RKO (cell line): ENCODE data around the gene RTKN2.
A peak's percentile ranks its signal among the peaks of the same experiment; 100 is the strongest.
"Not testable (repeated sequence)": the region's sequence is repeated elsewhere in the genome, so short reads cannot be mapped to it uniquely, and the experiment has no call there.

ENCODE experiments used
- DNase-seq: peaks from one replicate; pipeline ENCODE4 v3.0.0-alpha.2; 2016; ENCODE audit warnings: low spot score

RTKN2 gene

DNA sequence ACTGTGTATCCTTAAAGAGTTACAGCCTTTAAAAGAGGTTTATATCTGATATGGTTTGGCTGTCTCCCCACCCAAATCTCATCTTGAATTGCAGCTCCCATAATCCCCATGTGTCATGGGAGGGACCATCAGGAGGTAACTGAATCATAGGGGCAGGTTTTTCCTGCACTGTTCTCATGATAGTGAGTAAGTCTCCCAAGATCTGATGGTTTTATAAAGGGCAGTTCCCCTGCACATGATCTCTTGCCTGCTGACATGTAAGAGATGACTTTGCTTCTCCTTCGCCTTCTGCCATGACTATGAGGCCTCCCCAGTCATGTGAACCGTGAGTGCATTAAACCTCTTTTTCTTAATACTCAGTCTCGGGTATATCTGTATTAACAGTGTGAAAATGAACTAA is 9.7 kb downstream of the RTKN2 start:
- no peak for DNase-seq

DNA sequence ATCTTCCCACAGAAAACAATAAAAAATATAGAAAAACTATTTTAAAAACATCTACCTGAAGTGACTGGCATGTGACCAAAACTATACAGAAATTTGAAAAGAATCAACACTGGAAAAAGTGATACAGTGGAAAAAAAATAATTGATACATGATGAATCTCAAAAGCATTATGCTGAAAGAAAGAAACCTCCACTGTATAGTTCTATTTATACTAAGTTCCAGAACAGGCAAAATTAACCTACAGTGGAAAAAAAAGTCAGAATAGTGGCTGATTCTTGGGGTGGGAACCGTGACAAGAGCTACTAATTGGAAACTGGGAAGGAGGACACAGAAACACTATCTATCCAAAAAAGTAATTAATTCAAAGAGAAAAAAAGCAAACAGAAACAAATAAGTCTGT is 14.9 kb downstream of the RTKN2 start:
- DNase-seq = no peak

DNA sequence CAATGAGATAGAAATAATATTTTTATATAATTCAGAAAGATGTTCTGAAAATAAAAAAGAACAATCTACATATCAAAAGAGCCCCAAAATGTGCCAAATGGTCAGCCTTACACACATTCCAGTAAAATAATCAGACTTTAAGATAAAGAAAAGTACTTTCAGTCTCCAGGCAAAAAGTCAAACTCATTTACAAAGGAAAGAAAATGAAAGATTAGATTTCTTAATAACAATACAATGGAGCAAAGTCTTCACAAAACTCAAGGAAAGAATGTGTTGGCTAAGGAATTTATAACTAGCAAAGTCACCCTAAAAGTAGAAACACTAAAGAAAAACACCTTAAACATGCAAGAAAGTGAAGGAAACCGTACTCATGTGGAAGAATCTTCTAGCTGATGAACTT is 16.6 kb downstream of the RTKN2 start:
- no peak for DNase-seq

DNA sequence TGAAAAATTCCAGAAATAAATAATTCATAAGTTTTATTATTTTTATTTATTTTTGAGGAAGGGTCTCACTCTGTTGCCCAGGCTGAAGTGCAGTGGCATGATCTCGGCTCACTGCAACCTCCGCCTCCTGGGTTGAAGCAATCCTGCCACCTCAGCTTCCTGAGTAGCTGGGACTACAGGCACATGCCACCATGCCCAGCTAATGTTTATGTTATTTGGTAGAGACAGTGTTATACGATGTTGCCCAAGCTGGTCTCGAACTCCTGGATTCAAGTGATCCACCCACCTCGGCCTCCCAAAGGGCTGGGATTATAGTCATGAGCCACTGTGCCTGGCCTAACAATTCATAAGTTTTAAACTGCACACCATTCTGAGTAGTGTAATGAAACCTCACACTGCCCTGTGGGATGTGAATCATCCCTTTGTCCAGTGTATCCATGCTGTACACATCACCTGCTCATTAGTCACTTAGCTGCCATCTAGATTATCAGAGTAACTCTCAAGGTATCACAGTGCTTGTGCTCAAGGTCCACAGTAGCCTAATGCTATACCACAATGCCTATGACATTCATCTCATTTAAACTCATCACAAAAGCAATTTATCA is 17.9 kb downstream of the RTKN2 start:
- DNase-seq = peak; percentile 77

DNA sequence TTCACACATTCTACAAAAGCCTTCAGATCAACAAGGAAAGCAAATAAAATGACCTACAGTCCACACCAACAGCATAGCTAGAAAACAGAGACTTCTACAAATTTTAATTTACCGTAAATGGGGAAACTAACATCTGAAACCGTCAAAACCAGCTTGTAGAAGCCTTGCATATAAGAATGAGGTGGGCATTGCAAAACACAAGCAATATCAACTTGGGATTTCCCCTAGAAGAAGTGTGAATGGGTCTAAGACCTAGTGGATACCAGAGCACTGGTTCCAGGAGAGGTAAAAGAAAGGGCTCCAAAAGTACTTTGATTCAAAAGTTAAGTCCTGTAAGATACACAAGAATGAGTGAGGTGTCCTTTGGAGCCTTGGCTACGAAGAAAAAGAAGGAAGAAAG is 18.7 kb downstream of the RTKN2 start:
- no peak for DNase-seq

DNA sequence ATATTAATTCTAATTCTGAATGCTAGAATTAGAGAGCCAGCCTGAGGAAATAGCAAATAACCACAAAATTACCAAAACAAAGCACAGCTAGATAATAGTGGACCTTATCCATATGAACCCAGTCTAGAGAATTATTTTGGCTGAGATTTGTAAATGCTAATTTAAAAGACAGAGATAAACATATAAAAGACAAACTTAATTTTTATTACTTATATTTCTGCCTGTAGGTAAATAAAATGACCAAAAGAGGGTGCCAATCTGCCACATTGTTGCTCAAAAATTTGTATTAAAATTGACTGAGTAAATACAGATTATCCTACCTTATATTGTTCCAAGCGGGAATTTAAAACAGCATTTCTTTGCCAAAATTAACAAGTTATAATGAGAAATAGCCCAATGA is 20.2 kb downstream of the RTKN2 start:
- DNase-seq = peak; percentile 35

DNA sequence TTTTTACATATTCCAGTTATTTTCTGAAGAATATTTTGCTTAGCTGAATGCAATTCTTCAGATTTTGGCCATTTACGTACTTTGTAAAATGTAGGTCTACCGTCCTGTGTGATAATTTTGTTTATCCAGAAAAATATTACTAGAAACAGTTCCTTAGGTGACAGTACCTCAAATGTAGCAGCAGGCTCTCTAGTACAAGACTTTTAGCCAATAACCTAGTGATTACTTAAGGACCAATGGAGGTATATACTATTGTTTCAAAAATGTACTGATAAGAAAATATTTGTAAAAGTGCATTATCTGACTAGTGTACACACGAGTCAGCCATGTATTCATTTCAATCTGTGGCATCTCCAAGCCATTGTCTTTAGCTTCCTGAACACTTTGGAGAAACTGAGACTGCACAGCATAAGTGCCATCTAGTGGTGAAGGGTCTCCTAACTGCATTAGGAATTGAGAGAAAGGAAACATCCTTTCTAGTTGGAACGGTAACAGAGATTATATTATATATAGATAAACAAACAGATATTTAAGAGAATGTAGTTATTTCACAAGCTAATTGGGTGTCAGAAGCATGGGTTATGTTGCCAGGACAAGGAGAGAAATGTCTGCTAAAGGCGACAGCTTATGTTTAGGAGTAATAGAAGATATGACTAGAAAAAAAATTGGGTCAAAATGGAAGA is 23.7 kb downstream of the RTKN2 start:
- peak; percentile 67 for DNase-seq

DNA sequence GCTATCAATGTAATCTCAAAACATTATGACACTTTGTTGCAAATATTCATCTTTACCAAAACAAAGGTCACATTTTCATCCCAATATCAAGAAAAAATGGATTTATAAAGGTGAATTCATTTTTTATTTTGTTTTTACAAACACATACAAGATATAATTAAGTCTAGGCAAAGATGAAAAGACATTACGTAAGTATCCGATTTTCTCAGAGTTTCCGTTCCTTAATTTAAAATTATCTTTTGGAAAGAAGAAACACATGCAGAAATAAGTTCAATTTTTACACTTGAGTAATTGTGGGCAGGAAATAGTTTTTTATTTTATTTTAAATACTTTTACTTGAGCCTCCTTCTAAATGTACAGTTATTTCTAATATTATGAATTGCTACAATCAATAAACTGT is 24.6 kb downstream of the RTKN2 start:
- DNase-seq = no peak

DNA sequence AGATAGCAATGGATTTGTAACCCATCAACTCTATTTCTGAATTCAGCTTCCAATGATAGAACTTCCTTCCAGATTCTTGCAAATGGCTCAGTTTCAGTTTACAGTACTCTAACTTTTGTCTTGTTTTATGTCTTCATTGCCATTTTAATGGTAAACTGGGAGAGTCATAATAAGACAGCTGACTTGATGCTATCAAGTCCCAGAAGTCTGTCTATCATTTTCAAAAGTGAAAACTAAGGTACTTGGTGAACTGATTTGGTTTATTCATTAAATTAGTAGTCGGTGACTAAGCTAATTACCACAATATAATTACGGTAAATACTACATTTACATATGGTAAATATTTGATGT is 25.0 kb downstream of the RTKN2 start:
- no peak for DNase-seq

DNA sequence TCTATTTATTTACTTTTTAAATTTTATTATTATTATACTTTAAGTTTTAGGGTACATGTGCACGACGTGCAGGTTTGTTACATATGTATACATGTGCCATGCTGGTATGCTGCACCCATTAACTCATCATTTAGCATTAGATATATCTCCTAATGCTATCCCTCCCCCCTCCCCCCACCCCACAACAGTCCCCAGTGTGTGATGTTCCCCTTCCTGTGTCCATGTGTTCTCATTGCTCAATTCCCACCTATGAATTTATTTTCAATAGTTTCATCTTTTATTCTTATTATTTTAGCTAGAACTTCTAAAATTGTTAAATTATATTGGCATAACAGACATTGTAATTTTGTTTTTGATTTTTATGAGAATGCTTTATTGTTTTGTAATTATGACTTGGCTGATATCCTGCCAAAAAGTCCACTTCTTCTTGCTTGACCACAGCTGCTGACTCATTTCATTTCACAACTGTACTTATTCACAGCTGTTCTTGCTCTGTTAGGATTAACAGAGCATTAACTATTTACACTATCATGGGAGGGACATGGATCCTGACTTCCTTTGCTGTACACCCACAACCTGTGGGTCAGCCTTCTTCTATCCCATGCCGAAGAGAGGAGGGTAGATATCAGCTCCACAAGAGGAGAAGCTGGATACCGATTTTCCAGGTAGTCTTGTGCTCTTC is 25.5 kb downstream of the RTKN2 start:
- DNase-seq = peak; percentile 69

DNA sequence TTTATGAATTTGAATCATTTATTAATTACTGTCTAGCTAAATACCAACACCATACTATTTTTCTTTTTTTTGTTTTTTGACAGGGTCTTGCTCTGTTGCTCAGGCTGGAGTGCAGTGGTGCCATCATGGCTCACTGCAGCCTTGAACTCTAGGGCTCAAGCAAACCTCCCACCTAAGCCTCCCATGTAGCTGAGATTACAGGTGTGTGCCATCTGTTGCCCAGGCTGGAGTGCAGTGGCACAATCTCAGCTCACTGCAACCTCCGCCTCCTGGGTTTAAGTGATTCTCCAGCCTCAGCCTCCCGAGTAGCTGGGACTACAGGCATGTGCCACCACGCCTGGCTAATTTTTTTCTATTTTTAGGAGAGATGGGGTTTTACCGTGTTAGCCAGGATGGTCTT is 27.1 kb downstream of the RTKN2 start:
- DNase-seq = not testable (repeated sequence)

DNA sequence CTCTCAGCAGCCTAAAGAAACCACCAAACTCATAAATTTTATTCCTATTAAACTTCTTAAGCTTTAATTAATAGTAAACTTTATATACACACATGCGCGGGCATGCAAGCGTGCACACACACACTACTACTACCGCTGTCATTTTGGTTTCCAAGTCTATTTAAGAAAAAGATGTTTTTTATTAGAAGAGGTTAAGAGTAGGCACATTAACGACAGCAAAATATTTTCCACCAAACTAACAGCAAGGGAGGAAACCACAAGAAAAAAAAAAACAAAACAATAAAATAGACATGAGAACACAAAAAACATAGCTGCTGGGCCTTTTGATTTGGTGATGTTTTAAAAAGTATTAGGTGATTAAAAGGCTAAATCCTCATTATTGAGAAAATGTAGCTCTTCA is 28.6 kb downstream of the RTKN2 start:
- DNase-seq = no peak

DNA sequence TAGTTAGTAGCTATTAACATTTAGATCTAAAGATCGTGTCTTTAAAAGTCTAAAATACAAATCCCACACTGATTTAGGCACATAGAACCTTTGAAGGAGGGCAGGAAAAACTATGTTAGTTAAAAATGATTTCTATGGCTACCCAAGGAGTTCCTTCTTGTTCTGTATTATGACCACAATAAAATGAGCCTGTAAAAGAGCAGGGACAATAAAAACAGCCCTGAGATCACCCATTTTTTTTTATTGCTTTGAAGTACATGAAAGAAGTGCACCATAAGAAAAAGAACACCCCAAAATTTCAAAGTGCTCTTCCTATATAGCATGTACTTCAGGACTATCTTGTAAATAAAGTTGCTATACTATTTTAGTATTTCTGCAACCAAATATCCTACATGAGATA is 29.8 kb downstream of the RTKN2 start:
- no peak for DNase-seq

DNA sequence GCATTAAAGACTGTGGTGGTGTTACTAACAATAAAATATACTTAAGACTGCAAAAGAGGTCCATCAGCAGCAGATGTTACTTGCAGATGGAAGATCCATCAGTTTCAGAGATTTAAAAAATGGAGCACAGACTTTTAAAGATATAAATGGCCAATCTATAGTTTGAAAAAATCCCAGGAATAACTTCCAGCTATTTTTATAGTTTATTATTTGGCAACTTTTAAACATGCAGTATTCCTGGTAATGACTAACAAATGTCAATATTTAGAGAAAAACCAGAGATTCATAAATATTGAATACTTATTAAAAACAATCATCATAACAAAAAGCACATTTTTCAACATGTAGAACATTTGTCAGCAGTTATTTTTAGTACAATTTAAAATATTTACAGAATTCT is 30.7 kb downstream of the RTKN2 start:
- DNase-seq = no peak

DNA sequence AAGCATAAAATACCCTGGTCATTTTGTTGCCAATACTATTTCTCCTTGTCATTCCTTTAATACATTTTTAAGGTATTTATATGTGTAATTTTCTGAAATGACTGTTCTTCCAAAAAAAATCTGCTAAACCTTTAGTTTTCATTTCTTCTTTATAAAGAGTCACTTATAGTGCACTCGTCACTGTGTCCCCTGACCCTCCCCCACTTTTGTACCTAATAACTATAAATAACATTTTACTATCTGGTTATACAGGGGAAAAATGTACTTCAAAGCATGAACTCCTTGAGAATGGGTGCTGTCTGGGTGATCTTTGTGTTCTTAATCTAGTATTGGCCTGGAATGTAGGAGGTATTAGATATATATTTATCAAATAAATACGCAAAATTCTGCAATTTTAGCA is 31.1 kb downstream of the RTKN2 start:
- DNase-seq = no peak

DNA sequence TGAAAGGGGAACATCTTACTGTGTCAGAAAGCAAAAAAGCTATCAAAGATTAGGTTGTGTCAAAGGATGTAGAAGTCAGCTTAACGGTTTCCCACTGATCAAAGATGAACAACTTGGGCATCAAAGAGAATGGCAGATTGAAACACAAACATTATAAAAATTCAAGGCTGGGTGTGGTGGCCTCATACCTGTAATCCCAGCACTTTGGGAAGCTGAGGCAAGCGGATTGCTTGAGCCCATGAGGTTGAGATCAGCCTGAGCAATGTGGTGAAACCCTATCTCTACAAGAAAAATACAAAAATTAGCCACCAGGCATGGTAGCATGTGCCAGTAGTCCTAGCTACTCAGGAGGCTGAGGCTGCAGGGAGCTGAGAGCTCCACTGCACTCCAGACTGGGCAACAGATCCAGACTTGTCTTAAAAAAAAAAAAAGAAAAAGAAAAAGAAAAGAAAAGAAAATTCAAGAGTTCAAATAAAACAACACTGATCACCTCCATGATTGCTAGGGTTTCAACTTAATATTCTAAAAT is 34.5 kb downstream of the RTKN2 start:
- DNase-seq = no peak

DNA sequence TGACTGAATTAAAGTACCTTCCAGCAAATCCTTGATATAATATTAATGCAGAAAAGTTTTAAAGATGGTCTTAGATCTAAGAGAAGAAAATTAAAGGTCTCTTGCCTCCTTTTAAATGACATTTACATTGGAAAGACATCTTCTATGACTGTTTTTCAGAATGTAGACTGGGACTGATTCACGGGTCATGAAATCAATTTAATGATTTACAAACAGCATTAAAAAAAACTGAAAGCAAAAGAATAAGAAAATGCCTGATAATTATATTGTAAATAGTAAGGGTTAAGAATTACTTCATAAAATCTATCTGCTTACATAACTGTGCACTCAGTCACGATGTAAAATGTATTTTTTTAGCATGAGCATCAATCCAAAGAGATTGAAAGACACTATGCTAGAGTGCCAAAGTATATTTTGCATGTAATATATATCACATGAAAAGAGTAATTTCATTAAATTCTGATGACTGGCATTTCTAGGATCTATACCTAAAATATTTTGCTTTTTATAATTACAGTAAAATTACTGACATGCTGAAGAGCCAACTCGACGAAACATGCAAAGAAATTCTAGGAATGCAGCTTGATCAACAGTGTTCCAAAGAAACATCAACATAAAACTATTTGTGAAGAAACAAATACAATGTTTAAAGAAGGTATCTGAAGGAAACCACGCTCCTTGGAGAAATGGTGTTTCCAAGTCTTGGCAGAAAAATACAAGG is 35.1 kb downstream of the RTKN2 start:
- no peak for DNase-seq

DNA sequence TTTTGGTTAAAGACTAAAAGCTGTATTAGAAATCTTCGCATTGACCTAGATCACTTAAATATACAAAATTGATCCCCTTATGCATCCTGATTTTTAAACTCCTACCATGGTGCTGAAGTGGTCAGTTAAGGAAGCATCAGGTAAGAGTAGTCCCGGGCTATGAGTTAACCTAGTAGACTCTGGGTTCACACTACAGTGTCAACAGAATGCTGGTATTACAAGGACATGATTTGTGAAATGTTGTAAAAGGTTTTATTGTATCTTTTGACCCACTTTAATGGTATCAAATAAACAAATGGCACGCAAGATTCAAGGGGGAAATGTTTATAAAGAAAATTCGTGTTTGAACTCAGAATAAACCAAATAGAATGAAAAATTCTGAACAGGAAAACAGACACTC is 36.8 kb downstream of the RTKN2 start:
- no peak for DNase-seq

DNA sequence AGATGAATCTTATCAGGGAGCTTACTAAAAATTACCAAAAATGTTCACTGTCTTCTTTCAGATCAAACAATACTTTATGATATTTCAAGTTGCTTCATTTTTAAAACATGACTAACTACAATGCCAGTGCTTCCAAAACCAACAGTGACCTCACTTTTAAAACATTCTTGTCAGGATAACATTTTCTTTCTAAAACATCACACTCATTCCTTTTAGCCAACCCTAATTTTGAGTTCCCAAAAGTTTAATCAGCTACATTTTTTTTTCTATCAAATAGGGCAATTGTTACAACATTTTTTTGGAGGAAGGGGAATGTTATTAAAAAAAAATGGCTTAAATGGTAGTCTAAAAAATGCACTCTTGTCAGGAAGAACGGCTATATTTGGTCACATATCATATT is 37.3 kb downstream of the RTKN2 start:
- DNase-seq = peak; percentile 26

DNA sequence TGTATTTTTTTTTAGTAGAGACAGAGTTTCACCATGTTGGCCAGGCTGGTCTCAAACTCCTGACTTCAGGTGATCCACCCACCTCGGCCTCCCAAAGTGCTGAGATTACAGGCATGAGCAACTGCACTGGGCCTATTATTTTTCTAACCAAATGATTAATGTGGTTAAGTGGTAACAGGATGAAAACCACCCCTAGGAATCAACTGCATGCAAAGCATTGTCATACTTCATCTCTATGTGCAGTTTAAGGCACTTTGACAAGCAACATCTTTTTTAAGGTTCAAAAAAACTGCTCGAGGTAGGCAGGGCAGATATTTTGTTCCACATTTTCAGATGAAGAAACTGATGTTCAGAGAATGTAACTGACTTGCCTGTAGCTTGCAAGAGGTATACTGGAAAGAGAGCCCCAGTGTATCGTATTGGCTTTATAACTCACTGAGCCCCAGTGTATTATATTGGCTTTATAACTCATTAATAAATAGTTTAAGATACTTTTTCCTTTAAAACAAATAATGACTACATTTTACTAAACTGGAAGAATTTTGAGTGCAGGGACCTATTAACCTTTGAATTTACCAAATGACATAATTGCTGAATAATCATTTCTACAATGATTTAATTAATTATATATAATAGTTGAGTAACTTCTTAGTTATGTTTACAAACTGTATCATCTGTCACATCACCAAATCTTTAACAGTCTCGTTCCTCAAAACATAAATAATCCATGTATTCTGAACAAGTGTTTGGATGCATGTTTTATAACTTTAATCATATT is 38.1 kb downstream of the RTKN2 start:
- DNase-seq = no peak

DNA sequence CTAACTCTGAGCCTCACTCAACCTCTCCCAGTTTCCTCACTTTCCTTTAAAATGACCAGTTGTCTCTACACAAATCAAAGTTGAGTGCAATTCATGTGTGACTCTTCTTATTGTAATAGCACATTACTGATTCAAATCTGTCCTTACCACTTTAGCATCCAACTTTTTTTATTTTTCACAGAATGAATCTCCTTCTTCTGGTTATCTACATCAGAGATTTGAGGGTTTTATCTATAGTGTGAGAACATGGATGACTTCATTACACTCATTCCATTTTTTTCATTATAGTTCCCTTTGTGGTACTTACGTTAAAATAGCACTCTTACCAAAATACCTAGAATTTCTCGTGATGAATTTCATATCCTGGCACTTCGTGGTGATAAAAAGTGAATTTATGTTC is 43.3 kb downstream of the RTKN2 start:
- no peak for DNase-seq

DNA sequence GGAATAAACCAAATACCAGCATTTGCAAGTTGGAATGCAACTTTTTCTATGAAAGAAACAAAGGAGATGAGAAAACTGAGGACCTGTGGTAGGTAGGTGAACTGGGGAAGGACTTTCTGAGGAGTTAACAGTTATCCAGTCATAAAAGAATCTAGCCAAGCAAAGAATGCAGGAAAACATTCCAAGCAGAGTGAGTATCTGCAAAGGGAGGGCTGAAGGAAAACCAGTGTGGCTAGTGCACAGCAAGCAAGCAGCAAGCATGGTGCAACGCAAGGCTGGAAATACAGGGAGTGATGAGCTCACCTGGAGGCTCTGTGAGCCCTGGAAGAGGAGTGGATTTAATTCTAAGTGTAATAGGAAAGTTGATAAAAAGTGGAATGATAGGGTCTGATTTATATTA is 44.0 kb downstream of the RTKN2 start:
- no peak for DNase-seq
